Measurements from ENCODE around the gene ITPR1.

ITPR1 gene

GRCh38 chr3:4686619-4687018 lies 193.5 kb downstream of the ITPR1 start:
- no peak for DNase-seq (ENCODE audit: low read depth)

- DNase-seq (ENCODE audit: low read depth) = no peak
Observed at GRCh38 chr3:4687167-4687566, 194.0 kb downstream of the ITPR1 start.

- DNase-seq (ENCODE audit: low read depth) = no peak
Observed at GRCh38 chr3:4687596-4687995, 194.4 kb downstream of the ITPR1 start.

GRCh38 chr3:4688411-4688810 lies 195.3 kb downstream of the ITPR1 start:
- DNase-seq (ENCODE audit: low read depth) = no peak

- DNase-seq (ENCODE audit: low read depth) = no peak
Observed at GRCh38 chr3:4689021-4689420, 195.9 kb downstream of the ITPR1 start.

GRCh38 chr3:4690277-4690676 lies 197.1 kb downstream of the ITPR1 start:
- DNase-seq (ENCODE audit: low read depth) = no peak

- no peak for DNase-seq (ENCODE audit: low read depth)
Observed at GRCh38 chr3:4693620-4694019, 200.5 kb downstream of the ITPR1 start.

GRCh38 chr3:4695846-4696245 lies 202.7 kb downstream of the ITPR1 start:
- DNase-seq (ENCODE audit: low read depth) = no peak

- DNase-seq (ENCODE audit: low read depth) = no peak
Observed at GRCh38 chr3:4696266-4696665, 203.1 kb downstream of the ITPR1 start.

GRCh38 chr3:4698125-4698821 lies 205.1 kb downstream of the ITPR1 start:
- no peak for DNase-seq (ENCODE audit: low read depth)

GRCh38 chr3:4703054-4703480 lies 209.9 kb downstream of the ITPR1 start:
- no peak for DNase-seq (ENCODE audit: low read depth)

GRCh38 chr3:4704552-4704951 lies 211.4 kb downstream of the ITPR1 start:
- DNase-seq (ENCODE audit: low read depth) = no peak

GRCh38 chr3:4707324-4707723 lies 214.2 kb downstream of the ITPR1 start:
- DNase-seq (ENCODE audit: low read depth) = no peak

GRCh38 chr3:4708230-4708629 lies 215.1 kb downstream of the ITPR1 start:
- DNase-seq (ENCODE audit: low read depth) = no peak

- no peak for DNase-seq (ENCODE audit: low read depth)
Observed at GRCh38 chr3:4709341-4709740, 216.2 kb downstream of the ITPR1 start.

GRCh38 chr3:4710191-4710590 lies 217.0 kb downstream of the ITPR1 start:
- DNase-seq (ENCODE audit: low read depth) = no peak

GRCh38 chr3:4711680-4711992 lies 218.5 kb downstream of the ITPR1 start:
- no peak for DNase-seq (ENCODE audit: low read depth)

- no peak for DNase-seq (ENCODE audit: low read depth)
Observed at GRCh38 chr3:4712109-4712508, 219.0 kb downstream of the ITPR1 start.

GRCh38 chr3:4714045-4714444 lies 220.9 kb downstream of the ITPR1 start:
- no peak for DNase-seq (ENCODE audit: low read depth)

- DNase-seq (ENCODE audit: low read depth) = no peak
Observed at GRCh38 chr3:4716266-4716665, 223.1 kb downstream of the ITPR1 start.

- DNase-seq (ENCODE audit: low read depth) = peak; percentile 63
Observed at GRCh38 chr3:4716706-4717362, 223.7 kb downstream of the ITPR1 start.

- DNase-seq (ENCODE audit: low read depth) = no peak
Observed at GRCh38 chr3:4717363-4717740, 224.2 kb downstream of the ITPR1 start.

- no peak for DNase-seq (ENCODE audit: low read depth)
Observed at GRCh38 chr3:4718179-4718736, 225.1 kb downstream of the ITPR1 start.

GRCh38 chr3:4719046-4719501 lies 225.9 kb downstream of the ITPR1 start:
- DNase-seq (ENCODE audit: low read depth) = no peak

All from GM04503 (cell line).